NCI-H345 treated with DMSO at 0.1 percent for 48 hours (cell line): ENCODE data around the gene EPB41L2.
"Not testable (repeated sequence)": the region's sequence is repeated elsewhere in the genome, so short reads cannot be mapped to it uniquely, and the experiment has no call there.

Experiments used
- DNase-seq: peaks from one replicate; lab custom pipeline; 2025; ENCODE audit not compliant: unreplicated experiment; lab: John Stamatoyannopoulos, UW

EPB41L2 gene

GRCh38 chr6:130815200-130816071, 247.6 kb downstream of the EPB41L2 start:
- no peak for DNase-seq

DNA sequence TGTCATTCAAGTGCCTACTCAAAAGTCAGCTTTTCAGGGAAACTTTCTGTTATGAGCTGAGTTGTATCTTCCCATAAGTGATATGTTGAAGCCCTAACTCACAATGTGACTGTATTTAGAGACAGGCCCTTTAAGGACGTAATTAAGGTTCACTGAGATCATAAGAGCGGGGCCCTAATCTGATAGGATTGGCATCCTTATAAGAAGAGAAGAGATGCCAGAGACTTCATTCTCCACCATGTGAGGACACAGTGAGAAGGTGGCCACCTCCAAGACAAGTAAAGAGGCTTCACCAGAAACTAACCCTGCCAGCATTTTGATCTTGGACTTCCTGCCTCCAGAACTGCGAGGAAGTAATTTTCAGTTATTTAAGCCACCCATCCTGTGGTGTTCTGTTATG, 248.5 kb downstream of the EPB41L2 start:
- no peak for DNase-seq

GRCh38 chr6:130811932-130812331, 251.1 kb downstream of the EPB41L2 start:
- no peak for DNase-seq

DNA sequence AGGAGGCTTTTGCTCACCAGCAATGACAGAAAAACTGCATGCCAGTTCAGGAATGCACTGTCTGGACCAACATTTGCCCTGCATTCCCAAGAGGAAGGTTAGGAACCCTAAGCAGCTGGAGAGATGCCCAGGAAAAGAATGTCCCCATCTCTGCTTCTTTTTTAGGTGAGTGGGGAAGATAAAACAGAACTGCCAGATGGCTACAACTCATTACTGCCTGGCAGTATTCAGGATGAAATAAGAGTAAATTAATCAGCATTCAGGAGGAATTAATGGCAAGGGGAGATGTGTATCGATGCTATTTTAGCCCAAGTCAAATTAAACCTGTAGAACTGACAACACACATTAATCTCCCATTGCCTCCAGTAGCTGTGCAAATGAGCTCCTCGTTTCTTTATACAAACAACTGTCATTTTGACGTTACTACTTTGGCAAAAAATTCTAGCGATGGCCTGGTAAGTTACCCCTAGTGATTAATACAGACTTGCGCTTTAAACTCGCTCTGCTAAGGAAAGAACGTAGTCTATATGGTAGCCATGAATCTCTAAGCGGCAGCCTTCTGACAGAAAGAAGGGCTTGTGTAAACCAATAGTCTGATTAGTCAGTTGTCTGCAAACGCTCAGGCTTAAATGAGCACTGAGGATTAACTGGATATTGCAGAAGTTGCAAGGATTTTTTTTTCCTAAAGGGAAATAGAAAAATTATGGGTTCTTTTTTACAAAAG, 252.6 kb downstream of the EPB41L2 start:
- no peak for DNase-seq

GRCh38 chr6:130801368-130801767, 261.7 kb downstream of the EPB41L2 start:
- DNase-seq = not testable (repeated sequence)

DNA sequence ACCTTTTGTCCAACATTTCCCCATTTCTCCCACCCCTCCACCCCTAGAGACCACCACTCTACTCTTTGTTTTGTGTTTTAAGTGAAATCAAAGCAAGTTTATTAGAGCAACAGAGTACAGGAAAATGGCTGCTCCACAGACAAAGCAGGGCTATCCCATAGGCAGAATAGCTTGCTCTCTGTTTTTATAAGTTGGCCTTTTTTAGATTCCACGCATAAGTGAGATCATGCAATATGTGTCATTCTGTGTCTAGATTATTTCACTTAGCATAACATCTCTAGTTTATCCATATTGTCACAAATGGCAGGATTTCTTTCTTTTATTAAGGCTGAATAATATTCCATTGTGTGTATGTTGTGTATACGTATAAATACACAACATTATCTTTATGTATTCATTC, 266.0 kb downstream of the EPB41L2 start:
- DNase-seq = no peak

- no peak for DNase-seq
Measured at GRCh38 chr6:130796313-130796905, 266.6 kb downstream of the EPB41L2 start.

DNA sequence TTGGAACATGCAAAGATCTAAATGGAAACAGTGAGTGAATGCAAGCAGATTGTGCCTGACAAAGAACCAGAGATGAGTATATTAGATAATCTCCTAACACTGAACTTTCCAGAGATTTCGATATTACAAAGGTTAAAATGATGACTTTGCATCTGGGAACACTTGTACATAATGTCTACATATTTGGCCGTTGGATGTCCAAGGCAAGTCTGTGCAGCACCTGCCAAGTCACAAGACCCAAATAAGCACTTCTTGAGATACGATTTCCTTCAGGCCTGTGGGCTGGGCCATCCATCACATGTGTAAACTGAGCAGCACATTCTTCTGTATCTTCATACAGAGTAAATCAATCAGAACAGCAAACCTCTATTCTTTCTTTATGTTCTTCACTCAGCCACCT, 268.3 kb downstream of the EPB41L2 start:
- no peak for DNase-seq

DNA sequence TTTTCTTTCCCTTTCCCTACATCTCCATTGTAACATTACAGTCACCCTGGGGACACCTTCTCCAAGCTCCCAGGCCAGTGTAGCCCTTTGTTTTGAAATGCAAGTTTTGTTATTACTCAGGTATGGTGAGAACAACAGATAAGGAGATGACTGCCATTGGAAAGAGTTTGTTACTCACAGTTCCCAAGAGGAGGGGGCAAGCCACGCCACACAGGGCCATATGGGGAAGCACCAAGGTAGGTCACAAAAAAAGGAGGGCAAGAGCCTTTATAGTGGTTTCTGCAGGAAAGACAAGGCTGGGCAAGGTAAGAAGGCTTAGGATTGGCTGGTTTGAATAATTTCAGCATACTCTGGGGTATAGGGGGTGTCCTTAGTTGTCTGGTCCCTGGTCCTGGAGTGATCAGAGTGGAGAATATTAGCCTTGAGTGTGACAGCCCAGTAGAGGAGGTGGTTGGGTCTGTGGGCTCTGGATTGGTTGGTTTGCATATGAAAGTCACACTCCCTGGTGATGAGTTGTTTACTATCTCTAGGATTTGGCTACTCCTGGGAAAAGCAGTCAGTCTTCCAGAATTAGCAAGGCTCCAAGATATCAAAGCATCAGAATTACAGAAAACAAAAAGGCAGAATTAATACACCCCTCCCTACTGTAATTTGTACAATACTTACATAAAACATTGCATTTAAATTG, 268.9 kb downstream of the EPB41L2 start:
- no peak for DNase-seq
